ENCODE results near the gene RAMACL. TPM values are rescaled to one million over a fixed set of nuclear protein-coding genes. Genes with fewer than 3 reads are reported as not detected.

The RAMACL gene
- total and polyA plus RNA-seq, 4 donors, result 0.22 to 0.59 (median 0.31) TPM

DNA sequence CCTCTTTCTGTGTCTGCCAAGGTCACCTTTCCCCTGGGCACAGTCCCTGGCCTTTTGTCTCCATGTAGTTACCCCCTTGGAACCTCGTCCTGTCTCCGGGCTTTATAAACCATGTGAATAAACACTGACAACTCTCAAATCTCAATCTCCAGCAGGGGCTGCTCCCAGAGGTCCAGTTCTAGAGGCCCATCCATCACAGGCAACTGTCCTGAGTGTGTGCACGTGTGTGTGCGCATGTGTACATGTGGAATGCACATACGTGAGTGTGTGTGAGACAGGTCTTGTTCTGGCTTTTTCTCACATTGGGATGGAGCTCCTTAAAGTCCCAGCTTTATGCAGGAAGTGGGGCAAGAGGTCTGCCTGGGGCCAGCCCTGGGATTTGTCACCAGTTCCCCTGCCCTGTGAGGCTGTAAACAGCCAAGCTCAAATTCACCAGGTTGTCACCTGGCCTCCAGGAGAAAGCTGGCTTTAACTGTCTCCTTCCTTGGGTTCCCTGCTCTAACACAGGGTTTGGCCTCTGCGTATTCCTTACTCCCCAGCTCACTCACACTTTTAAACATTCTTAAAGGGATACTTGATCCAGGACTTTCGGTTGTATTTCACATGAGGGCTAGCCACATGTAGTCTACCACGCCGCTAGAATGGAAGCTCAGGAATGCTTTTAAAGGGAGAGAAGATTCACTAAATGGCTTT lies 42.7 kb downstream of the RAMACL start:
- TF ChIP-seq TAF1 (conservative IDR thresholded peaks at IDR 0.05) (no peak), ATF3 (IDR thresholded peaks at IDR 0.05) (no peak), JUND (IDR thresholded peaks at IDR 0.05) (no peak), FOXA1 (IDR thresholded peaks at IDR 0.05) (no peak), REST (IDR thresholded peaks at IDR 0.05) (no peak), RAD21 (IDR thresholded peaks at IDR 0.05) (no peak), EGR1 (IDR thresholded peaks at IDR 0.05; ENCODE audit: low read depth in 2 of 2) (no peak), NR2F2 (IDR thresholded peaks at IDR 0.05) (no peak), FOXA2 (IDR thresholded peaks at IDR 0.05) (no peak), HNF4A (conservative IDR thresholded peaks at IDR 0.05) (no peak)
- TF ChIP-seq, protein P1, sequence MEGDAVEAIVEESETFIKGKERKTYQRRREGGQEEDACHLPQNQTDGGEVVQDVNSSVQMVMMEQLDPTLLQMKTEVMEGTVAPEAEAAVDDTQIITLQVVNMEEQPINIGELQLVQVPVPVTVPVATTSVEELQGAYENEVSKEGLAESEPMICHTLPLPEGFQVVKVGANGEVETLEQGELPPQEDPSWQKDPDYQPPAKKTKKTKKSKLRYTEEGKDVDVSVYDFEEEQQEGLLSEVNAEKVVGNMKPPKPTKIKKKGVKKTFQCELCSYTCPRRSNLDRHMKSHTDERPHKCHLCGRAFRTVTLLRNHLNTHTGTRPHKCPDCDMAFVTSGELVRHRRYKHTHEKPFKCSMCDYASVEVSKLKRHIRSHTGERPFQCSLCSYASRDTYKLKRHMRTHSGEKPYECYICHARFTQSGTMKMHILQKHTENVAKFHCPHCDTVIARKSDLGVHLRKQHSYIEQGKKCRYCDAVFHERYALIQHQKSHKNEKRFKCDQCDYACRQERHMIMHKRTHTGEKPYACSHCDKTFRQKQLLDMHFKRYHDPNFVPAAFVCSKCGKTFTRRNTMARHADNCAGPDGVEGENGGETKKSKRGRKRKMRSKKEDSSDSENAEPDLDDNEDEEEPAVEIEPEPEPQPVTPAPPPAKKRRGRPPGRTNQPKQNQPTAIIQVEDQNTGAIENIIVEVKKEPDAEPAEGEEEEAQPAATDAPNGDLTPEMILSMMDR (IDR thresholded peaks at IDR 0.05; ENCODE audit: low read depth, low read length, missing input control), result no peak
- no peaks in the 10 kb centered on the region for H3K27me3 ChIP-seq (ENCODE audit: control insufficient read depth in 4 of 4, insufficient read depth in 4 of 4, low read length in 3 of 4)
- no peak overlapping the region for H3K27ac ChIP-seq (ENCODE audit: low read depth in 1 of 2, low read length in 2 of 2)
- no peak overlapping the region for H3K9ac ChIP-seq (ENCODE audit: low read depth in 1 of 2, low read length in 2 of 2)
- no peaks in the 10 kb centered on the region for H3K4me1 ChIP-seq (ENCODE audit: control insufficient read depth in 4 of 4, insufficient read depth in 4 of 4, low read length in 3 of 4)
- no peak for DNase-seq (ENCODE audit: low spot score)
- 96% methylated on average over 9 of the region's 9 CpGs for WGBS
- H3K9me3 ChIP-seq (ENCODE audit: control insufficient read depth in 4 of 4, low read length in 3 of 4), result no peaks in the 10 kb centered on the region
- H3K4me3 ChIP-seq (ENCODE audit: low read depth in 1 of 3, low read length in 3 of 3), result no peak overlapping the region
- H3K36me3 ChIP-seq (ENCODE audit: control insufficient read depth in 4 of 4, insufficient read depth in 3 of 4, low read depth in 1 of 4, low read length in 3 of 4), result no peaks in the 10 kb centered on the region

DNA sequence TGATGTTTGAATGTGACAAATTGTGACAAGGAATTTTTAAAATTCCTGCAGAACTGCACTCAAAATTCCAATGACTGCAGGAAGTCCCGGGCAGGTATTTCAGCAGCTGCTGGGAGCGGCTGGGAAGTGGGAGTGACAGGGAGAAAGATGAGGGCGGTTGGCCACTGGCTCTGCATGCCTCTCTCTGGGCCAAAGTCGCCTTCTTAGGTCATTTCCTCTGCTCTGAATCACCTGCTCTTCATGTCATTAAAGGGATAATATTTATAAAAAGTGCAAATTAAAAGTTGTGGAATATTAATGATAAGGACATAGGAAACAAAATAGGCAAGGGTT lies 43.9 kb downstream of the RAMACL start:
- no peak for DNase-seq (ENCODE audit: low spot score)
- Histone ChIP-seq H3K27me3 (ENCODE audit: control insufficient read depth in 4 of 4, insufficient read depth in 4 of 4, low read length in 3 of 4) (no peaks in the 10 kb centered on the region), H3K36me3 (ENCODE audit: control insufficient read depth in 4 of 4, insufficient read depth in 3 of 4, low read depth in 1 of 4, low read length in 3 of 4) (no peaks in the 10 kb centered on the region), H3K4me1 (ENCODE audit: control insufficient read depth in 4 of 4, insufficient read depth in 4 of 4, low read length in 3 of 4) (no peaks in the 10 kb centered on the region), H3K4me3 (ENCODE audit: low read depth in 1 of 3, low read length in 3 of 3) (no peak overlapping the region), H3K9ac (ENCODE audit: low read depth in 1 of 2, low read length in 2 of 2) (no peak overlapping the region), H3K9me3 (ENCODE audit: control insufficient read depth in 4 of 4, low read length in 3 of 4) (no peaks in the 10 kb centered on the region), H3K27ac (ENCODE audit: low read depth in 1 of 2, low read length in 2 of 2) (no peak overlapping the region)
- 78% methylated on average over 4 of the region's 4 CpGs for WGBS
- TF ChIP-seq FOXA1 (IDR thresholded peaks at IDR 0.05) (no peak), HNF4G (IDR thresholded peaks at IDR 0.05) (no peak), RXRA (IDR thresholded peaks at IDR 0.05) (no peak), GABPA (IDR thresholded peaks at IDR 0.05 in 1 of 2, conservative IDR thresholded peaks at IDR 0.05 in 1 of 2) (no peak), YY1 (IDR thresholded peaks at IDR 0.05) (no peak), MAX (IDR thresholded peaks at IDR 0.05) (no peak), RAD21 (IDR thresholded peaks at IDR 0.05) (no peak), TAF1 (conservative IDR thresholded peaks at IDR 0.05) (no peak), ATF3 (IDR thresholded peaks at IDR 0.05) (no peak), EGR1 (IDR thresholded peaks at IDR 0.05; ENCODE audit: low read depth in 2 of 2) (no peak), JUND (IDR thresholded peaks at IDR 0.05) (no peak), HNF4A (conservative IDR thresholded peaks at IDR 0.05) (no peak), NR2F2 (IDR thresholded peaks at IDR 0.05) (no peak)
- TF ChIP-seq, protein P1 (IDR thresholded peaks at IDR 0.05; ENCODE audit: low read depth, low read length, missing input control), result no peak
